ENCODE data around the gene TRPC1.

TRPC1 gene

GRCh38 chr3:142828703-142829305 lies 105.0 kb downstream of the TRPC1 start:
- peak; percentile 48 for DNase-seq (ENCODE audit: insufficient read length, low spot score)
- FAIRE-seq: peak; percentile 63

GRCh38 chr3:142837526-142837925 lies 113.7 kb downstream of the TRPC1 start:
- no peak for FAIRE-seq
- no peak for DNase-seq (ENCODE audit: insufficient read length, low spot score)

- FAIRE-seq: no peak
- DNase-seq (ENCODE audit: insufficient read length, low spot score): no peak
These were observed 116.0 kb downstream of the TRPC1 start for GRCh38 chr3:142839831-142840230.

- no peak for DNase-seq (ENCODE audit: insufficient read length, low spot score)
- FAIRE-seq: peak; percentile 88
These were observed 120.6 kb downstream of the TRPC1 start for GRCh38 chr3:142844339-142844977.

GRCh38 chr3:142846779-142847577 lies 123.1 kb downstream of the TRPC1 start:
- no peak for FAIRE-seq
- no peak for DNase-seq (ENCODE audit: insufficient read length, low spot score)

GRCh38 chr3:142849148-142849547 lies 125.3 kb downstream of the TRPC1 start:
- no peak for FAIRE-seq

GRCh38 chr3:142850395-142851023 lies 126.7 kb downstream of the TRPC1 start:
- no peak for FAIRE-seq
- DNase-seq (ENCODE audit: insufficient read length, low spot score): no peak

More at GRCh38 chr3:142849148-142849547, 125.3 kb downstream of the TRPC1 start:
- no peak for DNase-seq (ENCODE audit: insufficient read length, low spot score)

GRCh38 chr3:142852009-142852408 lies 128.2 kb downstream of the TRPC1 start:
- DNase-seq (ENCODE audit: insufficient read length, low spot score) (no peak), FAIRE-seq (no peak)

- no peak for DNase-seq (ENCODE audit: insufficient read length, low spot score)
- no peak for FAIRE-seq
These were observed 129.7 kb downstream of the TRPC1 start for GRCh38 chr3:142853270-142854168.

GRCh38 chr3:142857056-142857455 lies 133.2 kb downstream of the TRPC1 start:
- FAIRE-seq (no peak), DNase-seq (ENCODE audit: insufficient read length, low spot score) (no peak)

All from GM19239 (cell line).